ENCODE measurements around the gene TREM1.

Gene TREM1

GRCh38 chr6:41294214-41294872 is 7.9 kb upstream of the TREM1 start:
- DNase-seq, result no peak

GRCh38 chr6:41291717-41292116 is 5.2 kb upstream of the TREM1 start:
- no peak for DNase-seq

GRCh38 chr6:41289815-41290214 is 3.3 kb upstream of the TREM1 start:
- DNase-seq, result no peak

- no peak for DNase-seq
These were observed 2.3 kb upstream of the TREM1 start for GRCh38 chr6:41288754-41289129.

- DNase-seq, result no peak
These were observed 1.7 kb upstream of the TREM1 start for GRCh38 chr6:41288030-41288753.

- DNase-seq, result no peak
These were observed 1.8 kb downstream of the TREM1 start for GRCh38 chr6:41284726-41285125.

- DNase-seq, result no peak
These were observed 2.9 kb downstream of the TREM1 start for GRCh38 chr6:41283600-41283999.

- DNase-seq, result no peak
These were observed 6.0 kb downstream of the TREM1 start for GRCh38 chr6:41280381-41281057.

- peak; percentile 64 for DNase-seq
These were observed 7.6 kb downstream of the TREM1 start for GRCh38 chr6:41278699-41279405.

- DNase-seq, result no peak
These were observed 8.9 kb downstream of the TREM1 start for GRCh38 chr6:41277605-41278004.

GRCh38 chr6:41275489-41275888 is 11.0 kb downstream of the TREM1 start:
- DNase-seq, result no peak

GRCh38 chr6:41274256-41274655 is 12.2 kb downstream of the TREM1 start:
- DNase-seq, result no peak

- DNase-seq, result no peak
These were observed 12.8 kb downstream of the TREM1 start for GRCh38 chr6:41273714-41274113.

GRCh38 chr6:41272591-41273240 is 13.8 kb downstream of the TREM1 start:
- no peak for DNase-seq

- DNase-seq, result no peak
These were observed 14.5 kb downstream of the TREM1 start for GRCh38 chr6:41271901-41272395.

- no peak for DNase-seq
These were observed 16.8 kb downstream of the TREM1 start for GRCh38 chr6:41269716-41270115.

GRCh38 chr6:41269166-41269565 is 17.3 kb downstream of the TREM1 start:
- no peak for DNase-seq

GRCh38 chr6:41268478-41268877 is 18.0 kb downstream of the TREM1 start:
- DNase-seq, result no peak

GRCh38 chr6:41266541-41266940 is 19.9 kb downstream of the TREM1 start:
- no peak for DNase-seq

- DNase-seq, result no peak
These were observed 23.2 kb downstream of the TREM1 start for GRCh38 chr6:41263267-41263666.

GRCh38 chr6:41262401-41262800 is 24.1 kb downstream of the TREM1 start:
- no peak for DNase-seq

- DNase-seq, result no peak
These were observed 28.3 kb downstream of the TREM1 start for GRCh38 chr6:41258196-41258493.
